CD4-positive, CD25-positive, alpha-beta regulatory T cell (primary cell): Measurements from ENCODE around the gene TKT. TPM values are rescaled to one million over a fixed set of nuclear protein-coding genes. Genes with fewer than 3 reads are reported as not detected.

Experiments used
- ATAC-seq, 2 donors: fragments of 150-1000 bp; cut with Tn5 transposase; one replicate each; pipeline ENCODE4 v1.10.0; 2021; ENCODE audit warnings: low read depth in 2 of 2, moderate number of reproducible peaks in 2 of 2, moderate library complexity in 1 of 2
- DNase-seq, 3 donors: peaks; one replicate each; pipeline versions ENCODE4 v3.0.0 to v3.0.0-alpha.2; 2012 to 2022; ENCODE audit warnings: mixed read lengths in 1 of 3
- H3K27ac ChIP-seq: one replicate; pipeline ENCODE4 v1.7.0; 2013; ENCODE audit warnings: mild to moderate bottlenecking, low read length; ENCODE audit not compliant: insufficient read depth, poor library complexity, severe bottlenecking
- H3K27me3 ChIP-seq: one replicate; pipeline ENCODE4 v1.7.0; 2013; ENCODE audit warnings: low read length; ENCODE audit not compliant: control insufficient read depth, insufficient read depth
- H3K36me3 ChIP-seq: one replicate; pipeline ENCODE4 v1.7.0; 2013; ENCODE audit warnings: mild to moderate bottlenecking, low read length, moderate library complexity; ENCODE audit not compliant: control insufficient read depth, insufficient read depth
- H3K4me1 ChIP-seq: 2 replicates; pipeline ENCODE4 v1.7.0; 2013; ENCODE audit warnings: mild to moderate bottlenecking, low read length; ENCODE audit not compliant: insufficient read depth, control insufficient read depth, poor library complexity, severe bottlenecking
- H3K4me3 ChIP-seq: one replicate; pipeline ENCODE4 v1.7.0; 2013; ENCODE audit warnings: low read depth, mild to moderate bottlenecking, low read length, moderate library complexity
- H3K9me3 ChIP-seq, 2 experiments: 1 replicate in 1 of 2; 2 replicates in 1 of 2; pipeline ENCODE4 v1.7.0; 2013; ENCODE audit warnings: low read length in 2 of 2, mild to moderate bottlenecking in 1 of 2, moderate library complexity in 1 of 2; ENCODE audit not compliant: control insufficient read depth in 2 of 2
- H3K27ac Mint-ChIP-seq, 3 donors: one replicate each; pipeline ENCODE4 v1.8.0; 2020 to 2022; ENCODE audit warnings: mild to moderate bottlenecking in 3 of 3, mixed read lengths in 3 of 3, moderate library complexity in 2 of 3
- H3K27me3 Mint-ChIP-seq: one replicate; pipeline ENCODE4 v1.8.0; 2022; ENCODE audit warnings: mild to moderate bottlenecking, mixed read lengths
- H3K36me3 Mint-ChIP-seq: one replicate; pipeline ENCODE4 v1.8.0; 2020; ENCODE audit warnings: mixed read lengths
- H3K4me1 Mint-ChIP-seq, 4 donors: one replicate each; pipeline ENCODE4 v1.8.0; 2020 to 2022; ENCODE audit warnings: mixed read lengths in 4 of 4, mild to moderate bottlenecking in 1 of 4
- H3K4me3 Mint-ChIP-seq, 4 donors: one replicate each; pipeline ENCODE4 v1.8.0; 2020 to 2022; ENCODE audit warnings: mild to moderate bottlenecking in 4 of 4, mixed read lengths in 4 of 4, moderate library complexity in 3 of 4
- H3K9me3 Mint-ChIP-seq, 7 donors: one replicate each; pipeline ENCODE4 v1.8.0; 2020 to 2022; ENCODE audit warnings: mixed read lengths in 7 of 7, mild to moderate bottlenecking in 3 of 7, moderate library complexity in 2 of 7
- polyA plus RNA-seq, 4 donors: library from polyadenylated mRNA; unstranded; fragments of 300-500 nt; fragmentation: Illumina TruSeq; gene quantifications; one replicate each; pipeline ENCODE4 v1.2.3, GENCODE V29; 2021
- total RNA-seq: library from RNA; stranded (reverse); gene quantifications from one replicate; pipeline ENCODE4 v1.2.3, GENCODE V29; 2022

TKT gene
- total and polyA plus RNA-seq, 5 donors from 2014 or later, result 59.0 to 95.6 (median 73.0) TPM

DNA sequence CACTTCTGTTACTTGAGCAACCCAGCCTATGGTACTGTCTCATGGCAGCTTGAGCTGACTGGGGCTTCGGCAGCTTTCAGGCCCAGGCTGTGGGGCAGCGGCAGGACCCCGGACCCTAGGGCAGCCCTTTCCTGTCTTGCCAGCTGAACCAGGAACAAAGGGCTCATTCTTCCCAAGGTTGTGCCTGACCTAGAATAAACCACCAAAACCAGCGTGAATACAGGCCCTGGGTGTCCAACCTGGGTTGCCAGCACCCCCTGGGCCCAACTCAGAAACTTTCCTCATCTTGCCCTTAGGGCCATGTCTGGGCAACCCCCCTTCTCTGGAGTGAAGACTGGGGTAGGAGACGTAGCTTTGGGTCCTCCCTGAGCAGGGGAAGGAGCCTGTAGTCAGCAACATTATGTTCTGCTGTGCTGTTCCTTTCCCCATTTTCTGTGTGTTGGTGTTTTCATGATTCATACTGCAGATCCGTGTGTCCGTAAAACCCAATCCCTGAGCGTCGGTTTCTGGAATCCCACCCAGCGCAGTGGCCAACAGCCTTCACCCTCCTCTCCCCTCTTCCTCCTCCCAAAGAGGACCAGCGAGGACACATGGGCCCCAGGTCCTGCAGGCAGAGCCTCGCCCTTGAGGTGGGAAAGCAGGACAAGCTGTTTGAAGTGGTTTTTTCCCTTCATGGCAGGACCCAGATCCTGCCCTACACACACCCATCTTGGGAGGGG lies 33.5 kb downstream of the TKT start:
- Mint-ChIP-seq H3K4me3 (no peak overlapping the region), H3K4me1 (peaks cover 0 to 4% (median 2%) of the 10 kb centered on the region in 4 donors), H3K27ac (peak overlapping the region in 1 of 3 donors; percentile 66), H3K36me3 (peaks cover 23% of the 10 kb centered on the region), H3K27me3 (no peaks in the 10 kb centered on the region), H3K9me3 (no peaks in the 10 kb centered on the region)
- Histone ChIP-seq H3K27me3 (no peaks in the 10 kb centered on the region), H3K27ac (no peak overlapping the region), H3K4me1 (no peaks in the 10 kb centered on the region), H3K36me3 (peaks cover 35% of the 10 kb centered on the region), H3K4me3 (no peak overlapping the region), H3K9me3 (no peaks in the 10 kb centered on the region)
- DNase-seq (no peak), ATAC-seq (no peak)

DNA sequence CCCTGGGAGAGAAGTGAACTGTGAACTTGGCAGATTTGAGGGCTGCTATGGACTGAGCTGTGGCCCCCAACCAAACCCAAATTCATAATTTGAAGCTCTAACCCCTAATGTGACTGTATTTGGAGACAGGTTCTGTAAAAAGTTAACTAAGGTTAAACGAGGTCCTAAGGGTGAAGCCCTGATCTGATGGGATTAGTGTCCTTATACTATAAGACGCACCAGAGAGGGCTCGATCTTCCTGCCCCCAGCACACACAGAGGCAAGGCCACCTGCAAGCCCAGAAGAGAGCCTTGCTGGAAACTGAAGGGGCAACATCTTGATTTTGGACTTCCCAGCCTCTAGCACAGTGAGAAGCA lies 34.0 kb downstream of the TKT start:
- DNase-seq (no peak), ATAC-seq (no peak)
- Histone ChIP-seq H3K36me3 (peaks cover 31% of the 10 kb centered on the region), H3K27ac (no peak overlapping the region), H3K9me3 (no peaks in the 10 kb centered on the region), H3K4me1 (no peaks in the 10 kb centered on the region), H3K27me3 (no peaks in the 10 kb centered on the region), H3K4me3 (no peak overlapping the region)
- Mint-ChIP-seq H3K27me3 (no peaks in the 10 kb centered on the region), H3K27ac (peak overlapping the region in 2 of 3 donors; percentile 66 to 69), H3K4me1 (peaks cover 0 to 4% (median 2%) of the 10 kb centered on the region in 4 donors), H3K36me3 (peaks cover 19% of the 10 kb centered on the region), H3K4me3 (no peak overlapping the region), H3K9me3 (no peaks in the 10 kb centered on the region)

DNA sequence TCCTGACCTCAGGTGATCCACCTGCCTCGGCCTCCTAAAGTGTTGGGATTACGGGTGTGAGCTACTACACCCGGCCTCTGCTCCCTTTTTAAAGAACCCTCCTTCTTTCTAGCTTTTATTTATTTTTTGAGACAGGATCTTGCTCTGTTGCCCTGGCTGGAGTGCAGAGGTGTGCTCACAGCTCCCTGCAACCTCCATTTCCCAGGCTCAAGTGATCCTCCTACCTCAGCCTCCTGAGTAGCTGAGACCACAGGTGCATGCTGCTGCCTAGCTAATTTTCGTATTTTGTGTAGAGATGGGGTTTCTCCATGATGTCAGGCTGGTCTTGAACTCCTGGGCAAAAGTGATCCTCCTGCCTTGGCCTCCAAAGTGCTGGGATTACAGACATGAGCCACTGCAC lies 34.5 kb downstream of the TKT start:
- Histone ChIP-seq H3K36me3 (peaks cover 27% of the 10 kb centered on the region), H3K4me1 (no peaks in the 10 kb centered on the region), H3K9me3 (no peaks in the 10 kb centered on the region), H3K4me3 (no peak overlapping the region), H3K27ac (no peak overlapping the region), H3K27me3 (no peaks in the 10 kb centered on the region)
- ATAC-seq (no peak), DNase-seq (no peak)
- Mint-ChIP-seq H3K36me3 (peaks cover 16% of the 10 kb centered on the region), H3K4me3 (no peak overlapping the region), H3K9me3 (no peaks in the 10 kb centered on the region), H3K27ac (peak overlapping the region in 1 of 3 donors; percentile 69), H3K27me3 (no peaks in the 10 kb centered on the region), H3K4me1 (peaks cover 0 to 4% (median 2%) of the 10 kb centered on the region in 4 donors)

DNA sequence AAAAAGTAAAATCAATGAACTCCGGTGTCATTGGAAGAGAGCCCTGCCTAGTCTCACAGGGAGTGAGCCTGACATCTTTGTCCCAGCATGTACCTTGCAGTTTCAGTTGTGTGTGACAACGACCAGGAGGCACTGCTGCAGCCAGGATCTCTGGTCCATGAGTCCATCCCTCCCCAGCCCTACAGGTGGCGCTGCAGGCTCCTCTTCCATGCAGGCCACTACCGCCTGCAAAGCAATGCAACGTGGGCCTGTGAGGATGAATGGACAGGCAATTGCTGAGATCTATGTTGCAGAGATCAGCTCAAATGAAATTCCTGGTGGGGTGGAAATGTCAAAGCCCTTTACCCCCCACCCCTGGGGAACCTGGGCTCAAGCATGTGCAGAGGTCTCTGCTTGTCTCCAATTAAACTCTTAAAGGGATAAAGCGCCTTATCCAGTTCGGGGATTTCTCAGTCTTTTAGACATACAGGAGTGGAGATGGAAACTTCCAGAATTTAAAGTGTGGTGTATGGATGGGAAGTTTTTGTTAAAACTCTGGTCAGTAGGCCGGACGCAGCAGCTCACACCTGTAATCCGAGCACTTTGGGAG lies 35.8 kb downstream of the TKT start:
- Mint-ChIP-seq H3K27ac (no peak overlapping the region), H3K9me3 (no peaks in the 10 kb centered on the region), H3K4me1 (peaks cover 0 to 4% (median 2%) of the 10 kb centered on the region in 4 donors), H3K27me3 (peaks cover 5% of the 10 kb centered on the region), H3K36me3 (peaks cover 9% of the 10 kb centered on the region), H3K4me3 (peak overlapping the region in 1 of 4 donors; percentile 47)
- no peak overlapping the region for H3K4me3 ChIP-seq
- H3K27me3 ChIP-seq, result no peaks in the 10 kb centered on the region
- DNase-seq, result peak; percentile 33 to 85 (median 62)
- H3K9me3 ChIP-seq, result no peaks in the 10 kb centered on the region
- H3K27ac ChIP-seq, result no peak overlapping the region
- peak; percentile 78 to 83 for ATAC-seq
- H3K36me3 ChIP-seq, result peaks cover 14% of the 10 kb centered on the region
- no peaks in the 10 kb centered on the region for H3K4me1 ChIP-seq

DNA sequence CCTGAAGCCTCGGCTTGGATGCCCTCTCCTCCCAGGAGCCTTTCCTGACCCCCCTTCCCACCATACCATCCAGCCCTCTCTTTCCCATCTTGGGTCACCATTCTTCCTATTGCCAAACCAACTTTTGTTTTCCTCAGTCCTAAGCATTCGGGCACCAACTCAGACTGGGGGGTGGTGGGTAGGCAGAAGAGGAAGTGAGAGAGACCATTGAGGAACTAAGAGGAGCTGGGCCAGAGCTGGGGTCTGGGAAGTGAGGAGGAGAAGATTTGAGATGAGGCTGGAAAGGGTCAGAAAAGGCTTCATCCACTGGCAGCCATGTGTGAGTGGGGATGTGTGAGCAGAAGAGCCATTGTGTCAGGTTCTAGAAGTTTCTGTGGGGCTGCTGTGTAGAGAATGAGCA lies 37.7 kb downstream of the TKT start:
- Histone ChIP-seq H3K27ac (no peak overlapping the region), H3K27me3 (no peaks in the 10 kb centered on the region), H3K36me3 (no peaks in the 10 kb centered on the region), H3K9me3 (no peaks in the 10 kb centered on the region), H3K4me1 (no peaks in the 10 kb centered on the region), H3K4me3 (no peak overlapping the region)
- no peak for DNase-seq
- Mint-ChIP-seq H3K27me3 (peaks cover 5% of the 10 kb centered on the region), H3K4me1 (peaks cover 0 to 4% (median 2%) of the 10 kb centered on the region in 4 donors), H3K36me3 (peaks cover 2% of the 10 kb centered on the region), H3K9me3 (no peaks in the 10 kb centered on the region), H3K4me3 (no peak overlapping the region), H3K27ac (no peak overlapping the region)
- no peak for ATAC-seq

DNA sequence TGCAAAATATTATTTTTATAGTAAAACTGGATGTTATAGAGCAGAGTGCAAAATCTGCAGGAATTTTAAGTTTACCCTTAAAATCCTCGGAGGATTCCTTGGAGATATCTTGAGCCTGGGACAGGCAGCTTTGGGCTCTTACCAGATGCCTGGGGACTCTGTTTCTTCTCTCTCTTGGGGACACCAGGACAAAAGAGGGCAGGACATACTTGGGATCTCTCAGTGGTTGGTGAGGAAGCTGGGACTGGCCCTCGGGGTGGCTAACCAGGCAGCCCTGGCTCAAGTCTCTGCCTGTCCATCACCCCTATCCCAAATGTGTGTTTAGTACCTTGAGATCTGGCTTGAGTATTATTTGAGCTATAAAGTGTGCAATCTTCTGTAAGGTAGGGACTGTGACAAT lies 38.6 kb downstream of the TKT start:
- no peaks in the 10 kb centered on the region for H3K9me3 Mint-ChIP-seq
- H3K4me3 Mint-ChIP-seq, result no peak overlapping the region
- Histone ChIP-seq H3K9me3 (no peaks in the 10 kb centered on the region), H3K4me1 (no peaks in the 10 kb centered on the region), H3K27ac (no peak overlapping the region), H3K36me3 (no peaks in the 10 kb centered on the region), H3K4me3 (no peak overlapping the region), H3K27me3 (no peaks in the 10 kb centered on the region)
- no peak overlapping the region for H3K27ac Mint-ChIP-seq
- peaks cover 0 to 4% (median 2%) of the 10 kb centered on the region in 4 donors for H3K4me1 Mint-ChIP-seq
- ATAC-seq (no peak), DNase-seq (no peak)
- peaks cover 5% of the 10 kb centered on the region for H3K27me3 Mint-ChIP-seq
- H3K36me3 Mint-ChIP-seq, result no peaks in the 10 kb centered on the region

DNA sequence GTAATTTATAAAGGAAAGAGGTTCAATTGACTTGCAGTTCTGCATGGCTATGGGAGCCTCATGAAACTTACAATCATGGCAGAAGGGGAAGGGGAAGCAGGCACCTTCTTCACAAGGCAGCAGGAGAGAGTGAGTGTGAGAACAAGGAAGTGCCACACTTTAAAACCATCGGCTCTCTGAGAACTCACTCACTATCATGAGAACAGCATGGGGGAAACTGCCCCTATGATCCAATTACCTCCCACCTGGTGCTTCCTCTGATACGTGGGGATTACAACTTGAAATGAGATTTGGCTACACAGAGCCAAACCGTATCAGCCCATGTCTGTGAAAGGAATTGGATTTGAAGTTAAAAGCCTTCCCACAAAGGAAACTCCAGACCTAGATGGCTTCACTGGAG lies 39.1 kb downstream of the TKT start:
- no peaks in the 10 kb centered on the region for H3K27me3 ChIP-seq
- H3K27ac ChIP-seq, result no peak overlapping the region
- H3K4me1 ChIP-seq, result no peaks in the 10 kb centered on the region
- Mint-ChIP-seq H3K9me3 (peaks cover 0 to 2% (median 0%) of the 10 kb centered on the region in 7 donors), H3K4me3 (no peak overlapping the region), H3K27me3 (peaks cover 5% of the 10 kb centered on the region), H3K27ac (no peak overlapping the region), H3K36me3 (no peaks in the 10 kb centered on the region), H3K4me1 (peaks cover 0 to 4% (median 2%) of the 10 kb centered on the region in 4 donors)
- no peaks in the 10 kb centered on the region for H3K9me3 ChIP-seq
- no peak for ATAC-seq
- no peak for DNase-seq
- H3K36me3 ChIP-seq, result no peaks in the 10 kb centered on the region
- H3K4me3 ChIP-seq, result no peak overlapping the region

DNA sequence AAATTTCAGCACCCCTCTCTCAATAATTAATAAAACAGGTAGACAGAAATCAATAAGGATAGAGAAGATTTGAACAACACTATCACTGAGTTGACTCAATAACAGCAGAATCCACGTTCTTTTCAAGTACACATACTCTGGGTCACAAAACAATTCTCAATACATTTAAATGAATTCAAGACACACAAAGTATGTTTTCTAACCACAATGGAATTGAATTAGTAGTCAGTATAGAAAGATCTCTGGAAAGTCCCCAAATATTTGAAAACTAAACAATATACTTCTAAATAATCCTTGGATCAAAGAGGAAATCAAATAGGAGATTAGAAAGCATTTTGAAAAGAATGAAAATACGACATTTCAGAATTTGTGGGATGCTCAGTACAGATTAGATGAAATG lies 40.0 kb downstream of the TKT start:
- H3K36me3 Mint-ChIP-seq, result no peaks in the 10 kb centered on the region
- Histone ChIP-seq H3K9me3 (no peaks in the 10 kb centered on the region), H3K27ac (no peak overlapping the region), H3K36me3 (no peaks in the 10 kb centered on the region), H3K4me1 (no peaks in the 10 kb centered on the region), H3K4me3 (no peak overlapping the region), H3K27me3 (no peaks in the 10 kb centered on the region)
- H3K27me3 Mint-ChIP-seq, result peaks cover 5% of the 10 kb centered on the region
- no peak overlapping the region for H3K4me3 Mint-ChIP-seq
- DNase-seq (no peak), ATAC-seq (no peak)
- H3K4me1 Mint-ChIP-seq, result peaks cover 0 to 4% (median 2%) of the 10 kb centered on the region in 4 donors
- H3K27ac Mint-ChIP-seq, result no peak overlapping the region
- peaks cover 0 to 2% (median 0%) of the 10 kb centered on the region in 7 donors for H3K9me3 Mint-ChIP-seq
